Measurements from ENCODE around the gene ZNF594. TPM values are rescaled to one million over a fixed set of nuclear protein-coding genes. Genes with fewer than 3 reads are reported as not detected.
"Not testable (repeated sequence)": the region's sequence is repeated elsewhere in the genome, so short reads cannot be mapped to it uniquely, and the experiment has no call there.

ZNF594 gene
- total RNA-seq, 1 experiment from 2014 or later = 1.9 TPM

GRCh38 chr17:5225668-5226457 lies 34.2 kb upstream of the ZNF594 start:
- CTCF ChIA-PET = interaction anchor here (0.6 kb wide), 2 partner anchors 14 to 130 kb away, joined by 3 read pairs; no protein-coding TSS in a partner anchor
- H3K27me3 Mint-ChIP-seq (ENCODE audit: insufficient read depth, unreplicated experiment) = no peaks in the 10 kb centered on the region
- no peaks in the 10 kb centered on the region for H3K9me3 Mint-ChIP-seq (ENCODE audit: unreplicated experiment)
- H3K27ac Mint-ChIP-seq (ENCODE audit: low read depth, unreplicated experiment) = no peak overlapping the region
- H3K4me3 Mint-ChIP-seq (ENCODE audit: unreplicated experiment) = no peak overlapping the region
- no peak for DNase-seq (ENCODE audit: unreplicated experiment)
- POLR2A ChIA-PET = no interaction called here
- no TSS peak for BruUV-seq (replicated peaks)
- intact Hi-C loops (cut with micrococcal nuclease) = no loop called here
- H3K4me1 Mint-ChIP-seq (ENCODE audit: insufficient read depth, unreplicated experiment) = no peaks in the 10 kb centered on the region
- TF ChIP-seq, protein P1, sequence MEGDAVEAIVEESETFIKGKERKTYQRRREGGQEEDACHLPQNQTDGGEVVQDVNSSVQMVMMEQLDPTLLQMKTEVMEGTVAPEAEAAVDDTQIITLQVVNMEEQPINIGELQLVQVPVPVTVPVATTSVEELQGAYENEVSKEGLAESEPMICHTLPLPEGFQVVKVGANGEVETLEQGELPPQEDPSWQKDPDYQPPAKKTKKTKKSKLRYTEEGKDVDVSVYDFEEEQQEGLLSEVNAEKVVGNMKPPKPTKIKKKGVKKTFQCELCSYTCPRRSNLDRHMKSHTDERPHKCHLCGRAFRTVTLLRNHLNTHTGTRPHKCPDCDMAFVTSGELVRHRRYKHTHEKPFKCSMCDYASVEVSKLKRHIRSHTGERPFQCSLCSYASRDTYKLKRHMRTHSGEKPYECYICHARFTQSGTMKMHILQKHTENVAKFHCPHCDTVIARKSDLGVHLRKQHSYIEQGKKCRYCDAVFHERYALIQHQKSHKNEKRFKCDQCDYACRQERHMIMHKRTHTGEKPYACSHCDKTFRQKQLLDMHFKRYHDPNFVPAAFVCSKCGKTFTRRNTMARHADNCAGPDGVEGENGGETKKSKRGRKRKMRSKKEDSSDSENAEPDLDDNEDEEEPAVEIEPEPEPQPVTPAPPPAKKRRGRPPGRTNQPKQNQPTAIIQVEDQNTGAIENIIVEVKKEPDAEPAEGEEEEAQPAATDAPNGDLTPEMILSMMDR (IDR thresholded peaks at IDR 0.05; ENCODE audit: unreplicated experiment) = no peak
- no peaks in the 10 kb centered on the region for H3K36me3 Mint-ChIP-seq (ENCODE audit: insufficient read depth, unreplicated experiment)

GRCh38 chr17:5221912-5222311 lies 30.2 kb upstream of the ZNF594 start:
- DNase-seq (ENCODE audit: unreplicated experiment); intact Hi-C loops (cut with micrococcal nuclease); H3K27me3 Mint-ChIP-seq (ENCODE audit: insufficient read depth, unreplicated experiment); H3K4me3 Mint-ChIP-seq (ENCODE audit: unreplicated experiment); H3K36me3 Mint-ChIP-seq (ENCODE audit: insufficient read depth, unreplicated experiment); H3K9me3 Mint-ChIP-seq (ENCODE audit: unreplicated experiment); H3K27ac Mint-ChIP-seq (ENCODE audit: low read depth, unreplicated experiment); BruUV-seq (replicated peaks); CTCF ChIA-PET; H3K4me1 Mint-ChIP-seq (ENCODE audit: insufficient read depth, unreplicated experiment): not testable (repeated sequence)
- POLR2A ChIA-PET = interaction anchor here (0.7 kb wide), 1 partner anchor 9 kb away, joined by 3 read pairs; no protein-coding TSS in a partner anchor

DNA sequence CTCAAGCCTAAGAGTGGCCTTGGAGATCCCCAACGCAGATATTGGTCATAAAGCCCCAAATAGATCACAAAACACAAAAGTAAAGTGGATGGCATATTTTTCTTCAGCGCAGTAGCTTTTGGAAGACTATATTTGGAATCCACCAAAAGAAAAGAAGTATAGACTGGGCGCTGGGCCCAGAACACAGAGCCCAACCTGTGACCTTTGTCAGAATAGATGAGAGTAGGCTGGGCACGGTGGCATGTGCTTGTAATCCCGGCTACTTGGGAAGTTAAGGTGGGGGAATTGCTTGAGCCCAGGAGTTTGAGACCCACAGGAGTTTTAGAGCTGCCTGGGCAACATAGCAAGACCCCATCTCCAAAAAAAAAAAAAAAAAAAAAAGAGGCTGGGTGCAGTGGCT lies 28.4 kb upstream of the ZNF594 start:
- Mint-ChIP-seq H3K36me3 (ENCODE audit: insufficient read depth, unreplicated experiment) (no peaks in the 10 kb centered on the region), H3K4me1 (ENCODE audit: insufficient read depth, unreplicated experiment) (no peaks in the 10 kb centered on the region), H3K27ac (ENCODE audit: low read depth, unreplicated experiment) (no peak overlapping the region), H3K27me3 (ENCODE audit: insufficient read depth, unreplicated experiment) (no peaks in the 10 kb centered on the region), H3K9me3 (ENCODE audit: unreplicated experiment) (no peaks in the 10 kb centered on the region), H3K4me3 (ENCODE audit: unreplicated experiment) (no peak overlapping the region)
- TF ChIP-seq, protein P1 (IDR thresholded peaks at IDR 0.05; ENCODE audit: unreplicated experiment) = no peak
- ChIA-PET POLR2A (no interaction called here), CTCF (no interaction called here)
- DNase-seq (ENCODE audit: unreplicated experiment) = no peak
- intact Hi-C loops (cut with micrococcal nuclease) = no loop called here
- BruUV-seq (replicated peaks) = no TSS peak

GRCh38 chr17:5219536-5219935 lies 27.9 kb upstream of the ZNF594 start:
- POLR2A ChIA-PET = no interaction called here
- Mint-ChIP-seq H3K9me3 (ENCODE audit: unreplicated experiment) (no peaks in the 10 kb centered on the region), H3K4me1 (ENCODE audit: insufficient read depth, unreplicated experiment) (no peaks in the 10 kb centered on the region), H3K36me3 (ENCODE audit: insufficient read depth, unreplicated experiment) (no peaks in the 10 kb centered on the region), H3K27me3 (ENCODE audit: insufficient read depth, unreplicated experiment) (no peaks in the 10 kb centered on the region), H3K4me3 (ENCODE audit: unreplicated experiment) (no peak overlapping the region), H3K27ac (ENCODE audit: low read depth, unreplicated experiment) (no peak overlapping the region)
- TF ChIP-seq, protein P1 (IDR thresholded peaks at IDR 0.05; ENCODE audit: unreplicated experiment) = no peak
- CTCF ChIA-PET = no interaction called here
- no TSS peak for BruUV-seq (replicated peaks)
- intact Hi-C loops (cut with micrococcal nuclease) = no loop called here
- no peak for DNase-seq (ENCODE audit: unreplicated experiment)

DNA sequence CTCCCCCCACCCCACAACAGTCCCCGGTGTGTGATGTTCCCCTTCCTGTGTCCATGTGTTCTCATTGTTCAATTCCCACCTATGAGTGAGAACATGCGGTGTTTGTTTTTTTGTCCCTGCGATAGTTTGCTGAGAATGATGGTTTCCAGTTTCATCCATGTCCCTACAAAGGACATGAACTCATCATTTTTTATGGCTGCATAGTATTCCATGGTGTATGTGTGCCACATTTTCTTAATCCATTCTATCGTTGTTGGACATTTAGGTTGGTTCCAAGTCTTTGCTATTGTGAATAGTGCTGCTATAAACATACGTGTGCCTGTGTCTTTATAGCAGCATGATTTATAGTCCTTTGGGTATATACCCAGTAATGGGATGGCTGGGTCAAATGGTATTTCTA lies 25.9 kb upstream of the ZNF594 start:
- intact Hi-C loops (cut with micrococcal nuclease); H3K27ac Mint-ChIP-seq (ENCODE audit: low read depth, unreplicated experiment); POLR2A ChIA-PET; H3K9me3 Mint-ChIP-seq (ENCODE audit: unreplicated experiment); H3K4me1 Mint-ChIP-seq (ENCODE audit: insufficient read depth, unreplicated experiment); H3K27me3 Mint-ChIP-seq (ENCODE audit: insufficient read depth, unreplicated experiment); DNase-seq (ENCODE audit: unreplicated experiment); BruUV-seq (replicated peaks); H3K36me3 Mint-ChIP-seq (ENCODE audit: insufficient read depth, unreplicated experiment); H3K4me3 Mint-ChIP-seq (ENCODE audit: unreplicated experiment): not testable (repeated sequence)
- CTCF ChIA-PET = interaction anchor here (0.8 kb wide), 1 partner anchor 31 kb away, joined by 3 read pairs; no protein-coding TSS in a partner anchor

Measured in MCF 10A (cell line).